OCI-LY3 (cell line): ENCODE data around the gene FSHR.

Experiments used
- H2AFZ ChIP-seq: fragments of 200-600, 300-600 bp; shearing (Covaris generic); 2 replicates; pipeline ENCODE4 v1.6.0; 2014; ENCODE audit warnings: antibody characterized with exemption, low read depth, low read length
- H3K27ac ChIP-seq: fragments of 200-600, 300-600 bp; sonication (generic); 2 replicates; pipeline ENCODE4 v1.5.1; 2014; ENCODE audit warnings: mild to moderate bottlenecking, low read length, moderate library complexity, mixed read lengths
- H3K27me3 ChIP-seq: fragments of 200-600, 300-600 bp; sonication (generic); 2 replicates; pipeline ENCODE4 v1.6.1; 2014; ENCODE audit warnings: low read depth, low read length, mixed read lengths
- H3K36me3 ChIP-seq: fragments of 200-600, 300-600 bp; sonication (generic); replicated peaks from 2 replicates; pipeline ENCODE3; 2014; ENCODE audit warnings: low read depth, low read length, mixed read lengths
- H3K4me1 ChIP-seq: fragments of 300-600, 200-600 bp; sonication (generic); 2 replicates; pipeline ENCODE4 v1.6.1; 2014; ENCODE audit warnings: low read length, mixed read lengths
- H3K4me2 ChIP-seq: fragments of 200-600, 300-600 bp; sonication (generic); 2 replicates; pipeline ENCODE4 v1.6.1; 2014; ENCODE audit warnings: low read length, mixed read lengths
- H3K4me3 ChIP-seq: fragments of 300-600, 200-600 bp; sonication (generic); 2 replicates; pipeline ENCODE4 v1.5.1; 2014; ENCODE audit warnings: antibody characterized with exemption, mild to moderate bottlenecking, low read length, moderate library complexity
- H3K79me2 ChIP-seq: fragments of 300-600, 200-600 bp; shearing (Covaris generic); 2 replicates; pipeline ENCODE4 v1.6.1; 2014; ENCODE audit warnings: mild to moderate bottlenecking, low read length, mixed read lengths
- H3K9ac ChIP-seq: fragments of 300-600, 200-600 bp; shearing (Covaris generic); 2 replicates; pipeline ENCODE4 v1.6.0; 2014; ENCODE audit warnings: mild to moderate bottlenecking, low read length, moderate library complexity
- H3K9me3 ChIP-seq: fragments of 200-600, 300-600 bp; shearing (Covaris generic); 2 replicates; pipeline ENCODE4 v1.6.1; 2014; ENCODE audit warnings: low read length, mixed read lengths; ENCODE audit not compliant: insufficient read depth
- H4K20me1 ChIP-seq: fragments of 200-600, 300-600 bp; sonication (generic); 2 replicates; pipeline ENCODE4 v1.6.1; 2016; ENCODE audit warnings: low read length, mixed read lengths; ENCODE audit not compliant: insufficient read depth
- CTCF ChIP-seq: fragments of 200-600, 300-600 bp; sonication (generic); IDR thresholded peaks from 2 replicates; pipeline ENCODE4 v1.5.1; 2014; ENCODE audit warnings: antibody characterized with exemption, low read length, low read depth
- EZH2phosphoT487 ChIP-seq: fragments of 200-600 bp; shearing (Covaris generic); IDR thresholded peaks from 2 replicates; pipeline ENCODE4 v1.6.1; 2018; ENCODE audit warnings: antibody characterized with exemption, mixed run types, low read depth

FSHR gene

GRCh38 chr2:48943436-48943835, 210.9 kb downstream of the FSHR start:
- TF ChIP-seq EZH2phosphoT487 (no peak), CTCF (no peak)
- Histone ChIP-seq H3K4me3 (no peak overlapping the region), H3K27ac (no peak overlapping the region), H3K27me3 (peaks cover 8% of the 10 kb centered on the region), H3K79me2 (no peaks in the 10 kb centered on the region), H4K20me1 (no peaks in the 10 kb centered on the region), H3K9ac (no peak overlapping the region), H3K4me1 (peaks cover 5% of the 10 kb centered on the region; the same call in 1 of the 2 replicates), H3K9me3 (no peaks in the 10 kb centered on the region), H3K36me3 (no peaks in the 10 kb centered on the region), H3K4me2 (no peak overlapping the region), H2AFZ (no peak overlapping the region)

GRCh38 chr2:48941908-48942307, 212.4 kb downstream of the FSHR start:
- H4K20me1 ChIP-seq = no peaks in the 10 kb centered on the region
- H2AFZ ChIP-seq = no peak overlapping the region
- TF ChIP-seq CTCF = no peak
- TF ChIP-seq EZH2phosphoT487 = no peak
- no peak overlapping the region for H3K4me2 ChIP-seq
- no peak overlapping the region for H3K9ac ChIP-seq
- H3K79me2 ChIP-seq = no peaks in the 10 kb centered on the region
- no peaks in the 10 kb centered on the region for H3K9me3 ChIP-seq
- H3K36me3 ChIP-seq = no peaks in the 10 kb centered on the region
- peaks cover 11% of the 10 kb centered on the region for H3K27me3 ChIP-seq
- no peak overlapping the region for H3K27ac ChIP-seq
- peaks cover 5% of the 10 kb centered on the region; the same call in 1 of the 2 replicates for H3K4me1 ChIP-seq
- H3K4me3 ChIP-seq = no peak overlapping the region

- H3K4me2 ChIP-seq = no peak overlapping the region
- H3K79me2 ChIP-seq = no peaks in the 10 kb centered on the region
- H3K27ac ChIP-seq = no peak overlapping the region
- H3K27me3 ChIP-seq = peaks cover 11% of the 10 kb centered on the region
- no peak overlapping the region for H3K4me3 ChIP-seq
- no peak overlapping the region for H2AFZ ChIP-seq
- H4K20me1 ChIP-seq = no peaks in the 10 kb centered on the region
- no peaks in the 10 kb centered on the region for H3K36me3 ChIP-seq
- H3K9me3 ChIP-seq = no peaks in the 10 kb centered on the region
- TF ChIP-seq EZH2phosphoT487 (no peak), CTCF (no peak)
- peaks cover 5% of the 10 kb centered on the region; the same call in 1 of the 2 replicates for H3K4me1 ChIP-seq
- no peak overlapping the region for H3K9ac ChIP-seq
These were observed 212.9 kb downstream of the FSHR start for GRCh38 chr2:48941456-48941855.

GRCh38 chr2:48940606-48941005, 213.7 kb downstream of the FSHR start:
- Histone ChIP-seq H3K4me3 (no peak overlapping the region), H3K36me3 (no peaks in the 10 kb centered on the region), H3K4me2 (no peak overlapping the region), H4K20me1 (no peaks in the 10 kb centered on the region), H3K9ac (no peak overlapping the region), H3K79me2 (no peaks in the 10 kb centered on the region), H2AFZ (no peak overlapping the region), H3K9me3 (no peaks in the 10 kb centered on the region), H3K4me1 (peaks cover 5% of the 10 kb centered on the region; the same call in 1 of the 2 replicates), H3K27me3 (peaks cover 15% of the 10 kb centered on the region), H3K27ac (no peak overlapping the region)
- TF ChIP-seq EZH2phosphoT487 (no peak), CTCF (no peak)
